ENCODE results near the gene ADCY3.

ADCY3 gene

DNA sequence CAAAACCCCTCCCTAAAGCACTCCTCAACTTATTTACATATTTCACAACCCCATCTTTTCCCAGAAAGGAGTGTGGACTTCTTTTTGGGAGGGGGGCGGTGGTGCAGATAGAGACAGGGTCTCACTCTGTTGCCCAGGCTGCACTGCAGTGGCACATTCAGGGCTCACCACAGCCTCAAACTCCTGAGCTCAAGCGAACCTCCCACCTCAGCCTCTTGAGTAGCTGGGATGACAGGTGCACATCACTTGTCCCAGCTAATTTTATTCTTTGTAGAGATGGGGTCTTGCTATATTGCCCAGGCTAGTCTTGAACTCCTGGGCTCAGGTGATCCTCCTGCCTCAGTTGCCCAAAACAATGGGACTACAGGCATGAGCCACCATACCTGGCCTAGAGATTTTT is 44.1 kb downstream of the ADCY3 start:
- no peak for DNase-seq (ENCODE audit: low spot score)

DNA sequence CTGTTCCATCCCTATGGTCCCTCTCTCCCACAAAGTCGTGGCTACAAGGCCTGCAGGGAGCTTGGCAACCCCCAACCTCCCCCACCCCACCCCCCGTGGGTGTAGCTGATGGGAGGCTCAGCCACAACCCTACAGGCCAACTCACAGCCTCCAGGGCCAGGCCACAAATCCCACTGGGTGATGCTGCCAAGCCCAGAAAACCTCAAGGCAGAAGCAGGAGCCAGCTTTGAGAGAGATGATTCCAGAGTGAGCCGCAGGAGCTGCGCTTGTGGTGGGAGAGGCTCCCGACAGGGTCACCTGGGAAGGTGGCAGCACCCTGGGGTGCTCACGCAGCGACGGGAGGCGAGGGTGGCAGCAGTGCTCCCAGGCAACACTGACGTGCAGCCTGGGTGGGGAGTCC is 44.8 kb downstream of the ADCY3 start:
- no peak for DNase-seq (ENCODE audit: low spot score)

GRCh38 chr2:24874035-24874434 is 46.0 kb downstream of the ADCY3 start:
- no peak for DNase-seq (ENCODE audit: low spot score)

DNA sequence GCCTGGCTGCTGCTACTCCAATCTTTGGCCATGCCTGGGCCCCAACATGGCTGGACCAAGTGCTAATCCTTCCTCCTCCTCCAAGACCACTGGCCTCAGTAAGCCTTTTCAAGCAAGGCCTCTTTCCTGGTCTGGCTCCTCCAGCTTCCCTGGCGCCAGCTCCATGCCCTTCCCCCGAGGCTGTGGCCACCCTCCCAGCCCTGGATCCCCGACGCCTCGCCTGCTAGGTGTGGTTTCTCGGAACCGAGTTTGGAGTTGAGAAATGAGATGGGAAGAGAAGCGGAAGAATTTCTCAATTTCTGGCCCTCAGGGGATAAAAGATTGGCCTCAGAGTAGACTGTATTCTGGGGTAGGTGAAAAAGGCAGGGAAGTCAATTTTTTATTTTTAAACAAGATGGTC is 46.4 kb downstream of the ADCY3 start:
- no peak for DNase-seq (ENCODE audit: low spot score)

GRCh38 chr2:24872344-24873115 is 47.5 kb downstream of the ADCY3 start:
- no peak for DNase-seq (ENCODE audit: low spot score)

GRCh38 chr2:24871852-24872333 is 48.1 kb downstream of the ADCY3 start:
- DNase-seq (ENCODE audit: low spot score) = no peak

GRCh38 chr2:24870891-24871705 is 48.9 kb downstream of the ADCY3 start:
- no peak for DNase-seq (ENCODE audit: low spot score)

DNA sequence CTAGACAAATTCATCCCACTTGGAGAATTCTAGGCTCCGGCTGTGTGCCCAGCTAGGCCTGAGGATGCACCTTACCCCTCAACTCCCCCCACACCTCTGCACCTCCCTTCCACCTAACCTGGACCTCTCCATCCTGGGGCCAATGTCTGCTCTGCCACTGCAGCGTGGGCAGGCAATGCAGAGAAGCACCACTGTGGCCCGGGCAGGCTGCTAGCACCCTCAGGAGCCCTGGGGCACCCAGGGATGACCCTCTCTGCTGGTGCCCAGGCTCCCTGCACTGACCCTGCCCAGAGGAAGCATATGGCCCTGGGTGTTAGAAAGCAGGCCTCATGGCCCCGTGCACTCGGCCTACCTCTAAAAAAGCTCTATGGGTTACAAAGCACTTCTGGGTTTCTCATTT is 49.6 kb downstream of the ADCY3 start:
- no peak for DNase-seq (ENCODE audit: low spot score)

- no peak for DNase-seq (ENCODE audit: low spot score)
Observed at GRCh38 chr2:24866946-24867345, 53.1 kb downstream of the ADCY3 start.

DNA sequence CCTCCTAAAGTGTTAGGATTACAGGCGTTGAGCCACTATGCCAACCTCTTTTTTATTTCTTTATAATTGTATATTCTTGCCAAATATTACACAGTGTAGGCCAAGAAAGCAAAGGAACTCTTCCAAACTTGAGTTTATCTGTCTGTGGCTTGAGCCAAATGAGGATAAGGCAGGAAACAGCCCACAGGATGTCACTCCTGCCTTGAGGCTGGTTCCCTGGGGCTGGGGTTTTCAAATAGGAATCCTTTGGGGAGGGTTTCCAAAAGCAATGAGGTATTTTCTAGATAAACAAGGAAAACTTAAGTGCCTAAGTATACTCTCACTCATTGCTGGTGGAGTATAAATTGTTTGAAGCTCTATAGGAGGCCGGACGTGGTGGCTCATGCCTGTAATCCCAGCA is 56.4 kb downstream of the ADCY3 start:
- no peak for DNase-seq (ENCODE audit: low spot score)

GRCh38 chr2:24861500-24861899 is 58.5 kb downstream of the ADCY3 start:
- DNase-seq (ENCODE audit: low spot score) = no peak

- no peak for DNase-seq (ENCODE audit: low spot score)
Observed at GRCh38 chr2:24860631-24861030, 59.4 kb downstream of the ADCY3 start.

DNA sequence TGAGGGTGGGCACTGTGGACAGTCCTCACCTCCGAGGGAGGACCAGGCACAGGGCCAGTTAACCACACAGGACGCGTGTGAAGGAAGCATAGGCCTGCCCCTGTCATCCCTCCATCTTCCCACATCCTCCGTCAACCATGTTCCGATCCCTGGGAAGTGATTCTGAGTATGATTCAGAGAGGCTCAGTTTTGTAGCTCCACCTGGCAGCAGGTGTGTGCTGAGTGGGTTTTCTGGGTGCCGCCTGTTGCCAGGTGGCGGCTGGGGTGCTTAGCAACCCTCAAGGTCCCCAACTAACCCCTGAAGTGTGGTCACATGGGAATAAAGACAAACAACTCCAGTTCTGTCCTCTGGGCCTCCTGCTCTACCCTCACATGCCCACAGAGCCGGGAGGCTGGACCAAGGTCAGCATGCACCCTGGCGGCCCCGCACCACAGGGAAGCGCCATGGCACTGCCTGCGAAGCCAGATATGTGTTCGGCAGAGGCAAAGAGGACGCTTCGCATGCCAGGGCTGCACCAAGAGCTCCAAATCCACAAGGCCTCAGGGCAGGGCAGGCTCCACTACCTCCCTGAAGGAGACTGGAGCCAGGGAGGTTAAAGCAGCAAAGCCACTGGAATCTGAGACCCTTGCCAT is 60.0 kb downstream of the ADCY3 start:
- DNase-seq (ENCODE audit: low spot score) = no peak

DNA sequence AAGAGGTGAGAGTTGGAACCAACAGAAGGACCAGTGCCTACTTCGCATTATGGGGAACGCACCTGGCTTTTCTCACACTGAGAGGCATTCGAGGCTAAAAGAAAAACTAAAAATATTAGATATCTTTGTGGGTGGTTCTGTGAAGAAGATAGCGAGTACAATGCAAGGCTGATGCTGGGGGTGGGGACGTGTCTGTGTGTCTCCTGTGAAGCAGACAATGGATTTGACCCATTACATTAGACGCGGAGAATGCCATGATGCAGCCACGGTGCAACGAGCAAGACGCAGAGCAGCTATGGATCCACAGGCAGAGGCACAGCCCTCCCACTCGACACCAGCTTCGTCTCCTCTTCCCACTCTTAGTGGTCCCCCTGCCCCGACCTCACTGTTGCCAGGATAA is 61.0 kb downstream of the ADCY3 start:
- DNase-seq (ENCODE audit: low spot score) = no peak

DNA sequence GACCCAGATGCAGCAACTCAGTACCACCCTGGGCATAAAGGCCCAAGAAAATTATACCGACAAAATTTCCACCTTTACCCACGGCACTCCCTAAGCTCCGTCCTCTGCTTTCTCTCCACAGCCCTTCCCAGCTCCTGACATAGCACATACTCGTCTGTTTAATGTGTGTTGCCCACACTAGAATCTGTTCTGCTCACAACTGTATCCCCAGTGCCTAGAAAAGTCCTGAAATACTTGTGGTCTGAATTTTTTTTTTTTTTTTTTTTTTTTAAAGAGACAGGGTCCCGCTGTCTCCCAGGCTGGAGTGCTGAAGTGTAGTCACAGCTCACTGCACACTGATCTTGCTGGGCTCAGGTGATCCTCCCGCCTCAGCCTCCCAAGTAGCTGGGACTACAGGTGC is 62.3 kb downstream of the ADCY3 start:
- no peak for DNase-seq (ENCODE audit: low spot score)

GRCh38 chr2:24856791-24857211 is 63.2 kb downstream of the ADCY3 start:
- DNase-seq (ENCODE audit: low spot score) = no peak

DNA sequence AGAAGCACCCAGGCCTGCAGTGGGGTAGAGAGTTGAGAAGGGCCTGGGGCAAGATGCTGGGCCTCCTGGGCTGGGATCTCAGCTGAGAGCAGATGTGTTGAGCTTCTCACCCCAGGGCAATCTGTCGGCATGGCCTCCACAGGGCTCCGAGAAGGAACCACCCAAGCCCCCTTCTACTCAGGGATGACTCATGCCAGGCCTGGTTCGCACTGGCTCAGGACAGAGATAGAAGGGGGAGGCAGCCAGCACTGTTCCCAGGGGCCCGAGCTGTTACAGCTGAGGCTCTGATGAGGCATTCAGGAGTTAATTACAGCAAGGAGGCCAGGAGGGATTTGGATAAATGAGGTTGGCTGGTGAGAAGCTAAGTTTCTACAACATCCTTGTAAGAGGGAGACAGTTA is 64.3 kb downstream of the ADCY3 start:
- no peak for DNase-seq (ENCODE audit: low spot score)

DNA sequence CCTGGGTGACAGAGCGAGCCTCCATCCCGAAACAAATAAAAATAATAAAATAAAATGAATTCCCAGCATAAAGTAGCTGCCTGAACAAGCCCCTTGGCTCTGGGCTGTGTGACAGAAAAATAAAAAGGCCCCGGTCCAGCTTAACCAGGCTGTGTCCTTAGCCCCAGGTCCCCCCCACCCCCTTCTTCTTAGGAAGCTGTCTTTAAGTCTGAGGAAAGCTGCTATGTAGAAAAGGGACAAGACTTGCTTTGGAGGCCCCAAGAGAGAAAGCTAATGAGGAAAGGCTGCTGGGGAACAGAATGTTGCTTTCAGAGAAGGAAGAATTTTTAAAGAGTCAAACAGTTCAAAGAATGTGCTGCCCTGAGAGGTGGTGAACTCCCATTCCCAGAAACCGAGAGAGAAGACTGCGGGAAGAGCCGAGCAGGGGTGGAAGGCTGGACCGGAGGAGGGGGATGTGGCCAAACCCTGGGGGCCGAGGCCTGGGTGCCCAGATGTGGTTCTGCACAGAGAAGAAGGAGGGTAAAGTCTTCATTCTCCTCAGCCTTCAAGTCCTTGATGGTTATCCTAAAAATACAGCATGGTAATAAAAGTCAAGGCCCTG is 64.9 kb downstream of the ADCY3 start:
- no peak for DNase-seq (ENCODE audit: low spot score)

DNA sequence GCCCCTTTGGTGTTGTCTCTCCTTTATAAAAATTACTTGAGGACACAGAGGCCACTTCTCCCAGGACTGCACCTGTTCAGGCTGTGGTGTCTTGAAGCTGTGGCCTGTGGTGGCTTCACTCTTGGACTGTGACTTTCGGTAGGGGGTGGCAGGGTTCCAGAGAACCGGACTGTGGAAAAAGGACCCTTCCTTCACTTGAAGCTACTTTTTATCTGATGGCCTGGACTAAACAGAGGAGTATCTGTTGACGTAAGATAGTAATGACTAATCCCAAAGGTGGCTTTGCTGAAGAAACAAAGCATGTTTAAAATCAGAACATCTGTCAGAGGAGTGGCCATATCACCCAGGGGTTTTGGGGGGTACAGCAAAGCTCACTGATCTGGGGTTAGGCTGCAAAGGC is 66.0 kb downstream of the ADCY3 start:
- DNase-seq (ENCODE audit: low spot score) = no peak

- DNase-seq (ENCODE audit: low spot score) = no peak
Observed at GRCh38 chr2:24853046-24853445, 67.0 kb downstream of the ADCY3 start.

- no peak for DNase-seq (ENCODE audit: low spot score)
Observed at GRCh38 chr2:24852431-24853020, 67.5 kb downstream of the ADCY3 start.

- DNase-seq (ENCODE audit: low spot score) = no peak
Observed at GRCh38 chr2:24852026-24852425, 68.0 kb downstream of the ADCY3 start.

Data from SK-N-DZ (cell line).